GDM1 (cell line): ENCODE data around the gene ARHGAP25.

Experiments
- DNase-seq: peaks from one replicate; lab custom pipeline; 2025; lab: John Stamatoyannopoulos, UW

Gene ARHGAP25, protein sequence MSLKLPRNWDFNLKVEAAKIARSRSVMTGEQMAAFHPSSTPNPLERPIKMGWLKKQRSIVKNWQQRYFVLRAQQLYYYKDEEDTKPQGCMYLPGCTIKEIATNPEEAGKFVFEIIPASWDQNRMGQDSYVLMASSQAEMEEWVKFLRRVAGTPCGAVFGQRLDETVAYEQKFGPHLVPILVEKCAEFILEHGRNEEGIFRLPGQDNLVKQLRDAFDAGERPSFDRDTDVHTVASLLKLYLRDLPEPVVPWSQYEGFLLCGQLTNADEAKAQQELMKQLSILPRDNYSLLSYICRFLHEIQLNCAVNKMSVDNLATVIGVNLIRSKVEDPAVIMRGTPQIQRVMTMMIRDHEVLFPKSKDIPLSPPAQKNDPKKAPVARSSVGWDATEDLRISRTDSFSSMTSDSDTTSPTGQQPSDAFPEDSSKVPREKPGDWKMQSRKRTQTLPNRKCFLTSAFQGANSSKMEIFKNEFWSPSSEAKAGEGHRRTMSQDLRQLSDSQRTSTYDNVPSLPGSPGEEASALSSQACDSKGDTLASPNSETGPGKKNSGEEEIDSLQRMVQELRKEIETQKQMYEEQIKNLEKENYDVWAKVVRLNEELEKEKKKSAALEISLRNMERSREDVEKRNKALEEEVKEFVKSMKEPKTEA

DNA sequence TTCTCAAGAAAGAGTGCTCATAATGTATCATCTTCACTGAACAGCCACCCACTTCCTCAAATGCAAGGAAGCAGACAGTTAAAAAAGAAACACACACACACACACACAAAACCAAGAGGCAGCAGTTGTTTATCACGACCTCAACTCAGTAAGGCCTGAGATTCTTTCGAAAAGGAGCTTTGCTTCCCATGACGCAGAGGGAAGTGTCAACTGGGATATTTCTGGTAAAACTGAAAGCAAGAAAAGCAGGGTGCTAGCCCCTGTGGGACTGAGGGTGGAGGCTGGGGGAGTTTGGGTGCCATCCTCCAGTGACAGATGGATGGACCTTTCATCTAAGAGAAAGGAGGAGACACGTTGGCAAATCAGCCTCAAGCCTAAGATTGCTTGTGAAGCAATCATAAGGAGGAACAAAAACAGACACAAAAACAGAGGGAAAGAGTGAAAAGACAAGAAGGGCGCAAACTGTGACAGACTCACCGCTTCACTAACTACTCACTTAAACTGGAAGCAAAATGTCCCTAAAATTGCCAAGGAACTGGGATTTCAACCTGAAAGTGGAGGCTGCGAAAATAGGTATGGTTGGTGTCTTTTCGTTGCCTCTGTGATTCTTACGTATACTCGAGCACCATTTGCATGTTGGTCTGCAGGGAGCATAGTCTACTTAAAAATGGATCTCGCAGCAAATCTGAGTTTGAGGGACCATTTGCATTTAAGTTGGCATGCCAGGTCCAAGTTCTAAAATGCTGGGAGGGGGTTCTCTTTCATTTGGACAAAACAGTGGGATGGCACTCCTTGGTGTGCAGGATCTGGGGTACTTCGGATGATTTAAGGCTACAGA, at the start of gene ARHGAP25:
Gene ARHGAP25 (plus strand): TSS at position 124 of the 838 bp plus-strand sequence. CDS start 389 bp downstream, at position 513.
- peak; percentile 87 for DNase-seq

- DNase-seq = no peak
These were observed 48.4 kb upstream of the ARHGAP25 start for GRCh38 chr2:68686178-68686577.

- DNase-seq = no peak
These were observed 47.6 kb upstream of the ARHGAP25 start for GRCh38 chr2:68687018-68687417.

GRCh38 chr2:68689553-68690537, 44.8 kb upstream of the ARHGAP25 start:
- peak; percentile 37 for DNase-seq

GRCh38 chr2:68690851-68691250, 43.8 kb upstream of the ARHGAP25 start:
- no peak for DNase-seq

GRCh38 chr2:68692511-68692910, 42.1 kb upstream of the ARHGAP25 start:
- peak; percentile 8 for DNase-seq

GRCh38 chr2:68693951-68694350, 40.7 kb upstream of the ARHGAP25 start:
- DNase-seq = no peak

- no peak for DNase-seq
These were observed 38.6 kb upstream of the ARHGAP25 start for GRCh38 chr2:68695971-68696370.

DNA sequence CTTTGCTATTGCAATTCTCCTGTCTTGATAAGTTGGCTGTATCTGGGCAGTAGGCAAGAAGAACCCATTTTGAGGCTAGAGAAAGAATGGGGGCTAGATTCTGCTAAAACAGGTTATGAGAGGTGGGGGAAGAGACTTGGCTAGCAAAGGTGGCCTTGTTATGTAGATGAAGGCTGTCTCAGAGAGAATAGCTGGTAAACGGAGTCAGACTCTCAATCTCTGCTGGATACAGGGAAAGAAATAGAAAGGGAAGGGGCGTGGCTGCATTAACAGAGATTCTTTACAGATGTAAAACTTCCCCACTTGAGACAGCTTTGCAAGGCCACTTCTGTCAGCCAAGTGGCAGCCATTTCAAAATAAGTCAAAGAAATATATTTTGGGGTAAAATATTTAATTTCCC, 38.1 kb upstream of the ARHGAP25 start:
- no peak for DNase-seq

DNA sequence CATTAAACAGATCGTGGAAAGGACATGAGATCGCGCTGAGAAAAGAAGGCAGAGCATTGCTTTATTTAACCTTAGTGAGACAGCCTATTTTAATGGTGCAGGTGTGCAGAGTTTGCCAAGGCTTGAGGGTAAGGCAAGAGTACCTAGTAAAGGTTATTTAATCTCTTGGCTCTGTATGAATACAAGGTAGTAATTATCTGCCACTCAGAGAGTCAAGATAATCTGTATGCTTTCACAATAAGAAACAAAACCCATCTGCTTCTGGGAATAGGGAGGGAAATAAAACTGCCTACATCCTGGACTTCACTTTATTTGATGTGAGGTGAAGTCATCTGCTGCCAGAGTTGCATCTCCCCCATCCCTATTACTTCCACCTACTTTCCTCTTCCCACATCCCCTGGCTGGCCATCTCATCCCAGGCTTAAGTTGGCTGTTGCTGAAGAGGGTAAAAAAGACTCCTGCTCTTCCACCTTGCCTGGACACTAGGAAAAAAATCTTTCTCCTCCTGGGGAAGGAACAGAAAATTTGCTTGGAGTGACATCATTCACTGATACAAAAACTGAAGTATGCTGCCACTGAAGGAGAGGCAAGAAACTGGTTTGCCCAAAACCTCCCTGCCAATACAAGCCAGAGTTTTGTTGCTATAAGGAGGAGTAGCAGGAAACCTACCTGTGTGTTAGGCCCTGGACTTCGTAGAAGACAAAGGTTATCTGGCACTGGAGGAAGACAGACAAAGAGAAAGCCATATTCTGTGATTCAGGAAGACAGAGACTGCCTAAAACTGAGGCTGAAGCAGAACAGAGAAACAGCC, 35.8 kb upstream of the ARHGAP25 start:
- no peak for DNase-seq

DNA sequence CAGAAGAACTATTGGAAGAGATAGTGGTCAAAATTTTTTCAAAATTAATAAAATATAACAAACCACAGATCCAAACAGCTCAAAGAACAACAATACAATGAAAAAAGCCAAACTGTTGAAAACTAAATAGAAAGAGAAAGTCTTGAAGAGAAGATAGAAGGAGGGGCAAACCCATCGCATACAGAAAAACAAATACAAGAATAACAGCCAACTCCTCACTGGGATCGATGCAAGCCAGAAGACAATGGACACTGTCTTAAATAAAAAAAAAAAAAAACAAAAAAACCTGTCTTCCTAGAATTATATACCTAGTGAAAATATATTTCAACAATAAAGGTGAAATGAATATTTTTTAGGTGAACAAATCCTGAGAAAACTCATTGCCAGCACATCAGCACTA, 34.1 kb upstream of the ARHGAP25 start:
- no peak for DNase-seq

GRCh38 chr2:68706637-68707036, 28.0 kb upstream of the ARHGAP25 start:
- DNase-seq = no peak

DNA sequence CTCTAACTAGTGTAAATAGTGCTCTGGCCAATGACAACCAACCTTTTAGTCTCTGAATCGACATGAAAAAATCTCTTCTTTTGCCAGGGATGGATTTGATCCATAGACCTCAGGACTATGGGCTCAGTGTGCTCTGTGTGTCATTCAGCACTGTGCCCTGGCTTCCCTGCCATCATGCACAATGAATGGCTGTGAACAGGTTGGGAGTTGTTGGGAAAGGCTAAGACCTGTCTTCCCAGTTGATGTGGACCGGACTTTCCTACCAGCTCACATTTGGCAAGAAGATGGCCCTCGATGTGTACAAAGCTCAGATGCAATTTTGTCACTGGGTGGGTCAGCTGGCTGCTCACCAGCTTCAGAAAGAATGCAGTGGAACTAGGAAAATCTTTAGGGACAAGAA, 26.0 kb upstream of the ARHGAP25 start:
- no peak for DNase-seq

DNA sequence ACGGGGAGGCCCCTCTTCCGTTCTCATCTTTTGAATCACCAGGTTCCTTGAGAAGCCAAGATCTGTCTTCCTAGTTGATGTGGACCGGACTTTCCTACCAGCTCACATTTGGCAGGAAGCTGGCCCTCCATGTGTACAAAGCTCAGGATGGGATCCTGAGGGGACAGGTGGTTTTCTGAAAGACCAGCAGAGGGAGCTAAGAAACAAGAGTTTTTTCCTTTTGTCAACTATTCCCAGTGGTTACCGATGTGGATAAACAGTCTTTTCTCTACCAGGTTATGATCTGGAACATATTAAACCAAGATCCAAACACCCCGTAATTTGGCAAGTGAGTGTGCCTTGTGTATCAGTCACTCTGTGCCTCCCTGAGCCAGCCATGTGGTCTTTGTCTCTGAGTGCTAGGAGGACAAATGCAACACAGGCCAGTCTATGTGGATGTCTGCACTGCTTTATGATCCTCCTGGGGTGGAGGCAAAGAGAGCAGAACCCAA, 25.1 kb upstream of the ARHGAP25 start:
- DNase-seq = peak; percentile 25

DNA sequence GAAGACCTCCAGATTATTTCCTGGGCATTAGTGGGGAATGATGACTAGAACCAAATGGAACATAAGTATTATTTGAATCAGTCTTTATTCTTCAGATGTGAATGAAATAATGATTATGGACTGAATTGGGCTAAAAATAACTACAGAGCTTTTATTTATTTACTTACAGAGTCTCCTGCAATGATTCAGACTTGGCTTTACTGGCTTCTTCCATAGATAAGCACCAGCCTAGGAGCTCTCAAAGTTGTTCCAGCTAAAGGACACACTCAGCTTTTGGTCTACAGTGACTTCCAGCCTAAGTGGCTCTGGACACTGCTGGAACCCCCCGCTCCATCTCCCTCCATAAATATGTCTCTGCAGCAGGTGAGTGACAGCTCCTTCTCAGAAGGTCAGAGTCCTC, 24.3 kb upstream of the ARHGAP25 start:
- no peak for DNase-seq

- no peak for DNase-seq
These were observed 23.9 kb upstream of the ARHGAP25 start for GRCh38 chr2:68710756-68711155.

- DNase-seq = peak; percentile 97
These were observed 19.7 kb upstream of the ARHGAP25 start for GRCh38 chr2:68714866-68715265.

GRCh38 chr2:68715353-68716041, 19.1 kb upstream of the ARHGAP25 start:
- DNase-seq = peak; percentile 53

DNA sequence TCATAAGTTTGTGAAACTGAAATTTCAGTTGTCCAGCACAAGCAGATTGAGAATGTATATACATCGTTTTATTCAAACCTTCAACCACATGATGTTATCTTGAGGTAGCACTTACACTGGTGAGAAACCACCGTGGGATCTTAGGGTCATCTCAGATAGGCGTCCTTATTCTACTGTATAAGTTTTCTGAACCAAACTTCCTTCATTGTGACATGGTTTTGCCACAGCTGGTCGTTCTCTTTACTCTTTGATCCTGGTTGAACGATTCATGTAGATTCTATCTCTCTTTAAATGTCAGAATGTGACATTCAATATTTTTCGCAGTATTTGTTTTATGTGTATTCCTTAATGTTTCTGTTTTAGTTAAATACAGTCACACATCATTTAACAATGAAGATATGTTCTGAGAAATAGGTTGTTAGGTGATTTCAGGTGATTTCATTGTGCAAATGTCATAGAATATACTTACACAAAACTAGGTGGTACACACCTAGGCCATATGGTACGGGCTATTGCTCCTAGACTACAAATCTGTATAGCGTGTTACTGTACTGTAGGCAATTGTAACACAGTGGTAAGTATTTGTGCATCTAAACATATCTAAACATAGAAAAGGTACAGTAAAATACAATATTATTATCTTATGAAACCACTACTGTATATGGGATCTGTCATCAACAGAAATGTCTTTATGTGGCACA, 17.9 kb upstream of the ARHGAP25 start:
- no peak for DNase-seq
